HCT116 (cell line): ENCODE results near the gene NUP153. TPM values are rescaled to one million over a fixed set of nuclear protein-coding genes. Genes with fewer than 3 reads are reported as not detected.

Experiments
- ATAC-seq: fragments of 200-7000 bp; cut with Tn5 transposase; 2 replicates; pipeline ENCODE4 v1.9.1; 2020; ENCODE audit warnings: mild to moderate bottlenecking, moderate library complexity
- BruUV-seq: library from RNA; stranded (reverse); fragments of 400-500 nt; replicated peaks from 2 replicates; lab custom pipeline; 2021; lab: Mats Ljungman, UMichigan
- CTCF ChIA-PET: fragments of 300-600 bp; sonication (Branson Sonifier 250); formaldehyde crosslinking; loops from one replicate; lab custom pipeline; 2021; ENCODE audit warnings: antibody characterized with exemption; lab: Charles Lee
- POLR2A ChIA-PET: fragments of 300-600, 350-600 bp; sonication (Branson Sonifier 250); formaldehyde crosslinking; loops from one replicate; lab custom pipeline; 2021; ENCODE audit warnings: antibody characterized with exemption; lab: Charles Lee
- RAD21 ChIA-PET, 2 experiments: fragments of 300-600 bp; sonication (Branson Sonifier 250); formaldehyde crosslinking; loops; one replicate each; lab custom pipeline; 2023; ENCODE audit warnings: low total read pairs in 2 of 2; ENCODE audit not compliant: uncharacterized antibody in 2 of 2, unreplicated experiment in 2 of 2, low non-redundant PET in 1 of 2; lab: Charles Lee
- DNase-seq: peaks from one replicate; pipeline ENCODE4 v3.0.0-alpha.2; 2010; ENCODE audit warnings: low read depth, low spot score
- H2AFZ ChIP-seq: fragments of 200-600 bp; shearing (Covaris generic), sonication (generic); 2 replicates; pipeline ENCODE4 v1.6.1; 2017; ENCODE audit warnings: low read depth, mixed run types, mixed read lengths, antibody characterized with exemption, low read length; ENCODE audit not compliant: poor library complexity, severe bottlenecking
- H3K27ac ChIP-seq: 2 replicates; pipeline ENCODE4 v1.5.1; 2012; ENCODE audit warnings: low read depth, low read length
- H3K27me3 ChIP-seq: fragments of 200-600 bp; sonication (generic); 2 replicates; pipeline ENCODE4 v1.6.1; 2016; ENCODE audit warnings: mixed run types, low read length, mixed read lengths; ENCODE audit not compliant: insufficient read depth
- H3K36me3 ChIP-seq, 2 experiments: fragments of 200-500 bp in 1 of 2; fragments of 200-600 bp in 1 of 2; sonication (Bioruptor generic) in 1 of 2; sonication (generic) in 1 of 2; 2 replicates each; pipeline versions ENCODE4 v1.5.1 to v1.6.1; 2014 to 2016; ENCODE audit warnings: low read length in 2 of 2, inconsistent platforms in 1 of 2, mixed read lengths in 1 of 2, mixed run types in 1 of 2; ENCODE audit not compliant: insufficient read depth in 2 of 2, control insufficient read depth in 1 of 2
- H3K4me1 ChIP-seq, 2 experiments: fragments of 200-600 bp in 1 of 2; sonication (generic) in 1 of 2; 2 replicates each; pipeline versions ENCODE4 v1.5.1 to v1.6.1; 2012 to 2017; ENCODE audit warnings: low read length in 2 of 2, inconsistent platforms in 1 of 2, mild to moderate bottlenecking in 1 of 2, mixed read lengths in 1 of 2, mixed run types in 1 of 2, moderate library complexity in 1 of 2; ENCODE audit not compliant: insufficient read depth in 2 of 2, control insufficient read depth in 1 of 2
- H3K4me2 ChIP-seq: fragments of 200-600 bp; sonication (generic); 2 replicates; pipeline ENCODE4 v1.6.1; 2017; ENCODE audit warnings: mixed run types, low read length, mixed read lengths
- H3K4me3 ChIP-seq, 2 experiments: fragments of 200-600 bp in 1 of 2; sonication (generic) in 1 of 2; replicated peaks in 1 of 2; 2 replicates each; pipeline ENCODE4 v1.5.1; 2011 to 2016; ENCODE audit warnings: low read length in 2 of 2, control low read depth in 1 of 2, low read depth in 1 of 2, mild to moderate bottlenecking in 1 of 2, mixed read lengths in 1 of 2, mixed run types in 1 of 2
- H3K79me2 ChIP-seq: fragments of 200-600 bp; sonication (generic); 2 replicates; pipeline ENCODE4 v1.6.1; 2017; ENCODE audit warnings: mild to moderate bottlenecking, mixed run types, low read length, moderate library complexity, mixed read lengths; ENCODE audit not compliant: insufficient read depth
- H3K9ac ChIP-seq: fragments of 200-600 bp; sonication (generic); 2 replicates; pipeline ENCODE4 v1.6.1; 2016; ENCODE audit warnings: low read length, mixed read lengths
- H3K9me2 ChIP-seq: fragments of 200-600 bp; sonication (generic), shearing (Covaris generic); 2 replicates; pipeline ENCODE4 v1.6.1; 2017; ENCODE audit warnings: mixed run types, mild to moderate bottlenecking, moderate library complexity; ENCODE audit not compliant: insufficient read depth
- H3K9me3 ChIP-seq, 2 experiments: fragments of 200-500 bp in 1 of 2; fragments of 200-600 bp in 1 of 2; sonication (Bioruptor generic) in 1 of 2; sonication (generic) in 1 of 2; 2 replicates each; pipeline ENCODE4 v1.6.1; 2014 to 2017; ENCODE audit warnings: low read length in 2 of 2, mixed read lengths in 2 of 2, inconsistent platforms in 1 of 2, low read depth in 1 of 2, mild to moderate bottlenecking in 1 of 2, mixed run types in 1 of 2, moderate library complexity in 1 of 2; ENCODE audit not compliant: control insufficient read depth in 1 of 2, insufficient read depth in 1 of 2
- H4K20me1 ChIP-seq: fragments of 200-600 bp; sonication (generic), shearing (Covaris generic); 2 replicates; pipeline ENCODE4 v1.6.1; 2017; ENCODE audit warnings: mixed run types, mild to moderate bottlenecking, moderate library complexity; ENCODE audit not compliant: insufficient read depth
- CBX3 ChIP-seq: IDR thresholded peaks from 2 replicates; pipeline ENCODE4 v1.6.1; 2012; ENCODE audit warnings: low read depth
- CTCF ChIP-seq, 3 experiments: fragments of 200-600 bp in 1 of 3; sonication (generic) in 1 of 3; IDR thresholded peaks in 2 of 3; conservative IDR thresholded peaks in 1 of 3; 2 replicates each; pipeline ENCODE4 v1.5.1; 2012 to 2017; ENCODE audit warnings: low read depth in 2 of 3, low read length in 2 of 3, antibody characterized with exemption in 1 of 3, borderline replicate concordance in 1 of 3, control low read depth in 1 of 3, mild to moderate bottlenecking in 1 of 3, mixed read lengths in 1 of 3, mixed run types in 1 of 3, moderate library complexity in 1 of 3; ENCODE audit not compliant: insufficient read depth in 1 of 3
- EZH2 ChIP-seq: fragments of 200-600 bp; sonication (generic); IDR thresholded peaks from 2 replicates; pipeline ENCODE4 v1.6.1; 2017; ENCODE audit warnings: antibody characterized with exemption, mixed run types
- FOSL1 ChIP-seq: IDR thresholded peaks from 2 replicates; pipeline ENCODE4 v1.6.1; 2012; ENCODE audit warnings: low read depth
- POLR2AphosphoS5 ChIP-seq: IDR thresholded peaks from 2 replicates; pipeline ENCODE4 v1.6.1; 2011; ENCODE audit warnings: mild to moderate bottlenecking, low read depth, low read length, moderate library complexity
- SIN3A ChIP-seq: IDR thresholded peaks from 2 replicates; pipeline ENCODE4 v1.6.1; 2012; ENCODE audit warnings: low read depth
- SP1 ChIP-seq: IDR thresholded peaks from 2 replicates; pipeline ENCODE4 v1.6.1; 2012; ENCODE audit warnings: low read depth
- ZBTB33 ChIP-seq: IDR thresholded peaks from 2 replicates; pipeline ENCODE4 v1.6.1; 2011; ENCODE audit warnings: mild to moderate bottlenecking, low read length, moderate library complexity; ENCODE audit not compliant: insufficient replicate concordance; ENCODE audit errors: extremely low read depth
- ZFX ChIP-seq: fragments of 450-650 bp; IDR thresholded peaks from 2 replicates; pipeline ENCODE4 v1.6.1; 2017
- ZNF274 ChIP-seq: fragments of 200-500 bp; sonication (Bioruptor generic); IDR thresholded peaks from 2 replicates; pipeline ENCODE4 v1.6.1; 2014; ENCODE audit warnings: mild to moderate bottlenecking, low read depth, low read length, inconsistent platforms
- intact Hi-C: fragments of 100-400 bp; cut with micrococcal nuclease; formaldehyde crosslinking; loops from 2 replicates; pipeline ENCODE4 v1.10.0; 2022
- total RNA-seq: library from RNA; stranded (reverse); gene quantifications from one replicate; pipeline ENCODE4 v1.2.1, GENCODE V29; 2021; ENCODE audit not compliant: unreplicated experiment

NUP153 gene
- total RNA-seq, 1 experiment from 2014 or later, result 51.6 TPM

- no peak for TF ChIP-seq ZBTB33
- TF ChIP-seq POLR2AphosphoS5, result no peak
- no peak for TF ChIP-seq SIN3A
- TF ChIP-seq ZNF274, result no peak
Measured at GRCh38 chr6:17700421-17701416, 6.0 kb downstream of the NUP153 start (continued).

- RAD21 ChIA-PET, result no interaction called here
- POLR2A ChIA-PET, result interaction anchor here (0.8 kb wide), 1 partner anchor 13 kb away, joined by 3 read pairs; no protein-coding TSS in a partner anchor
- Histone ChIP-seq H3K9ac (no peak overlapping the region), H3K27ac (no peak overlapping the region), H3K9me3 (no peaks in the 10 kb centered on the region), H3K36me3 (peaks cover 7 to 12% of the 10 kb centered on the region in 2 experiments; a peak in 3 of 4 replicates), H2AFZ (no peak overlapping the region), H3K4me3 (no peak overlapping the region), H4K20me1 (peaks cover 30% of the 10 kb centered on the region; the same call in 1 of the 2 replicates), H3K27me3 (no peaks in the 10 kb centered on the region), H3K9me2 (no peaks in the 10 kb centered on the region), H3K4me1 (peaks cover 0 to 8% of the 10 kb centered on the region in 2 experiments; a peak in 1 of 4 replicates), H3K4me2 (no peak overlapping the region), H3K79me2 (peaks cover 100% of the 10 kb centered on the region)
- no peak for TF ChIP-seq CTCF (IDR thresholded peaks at IDR 0.05 in 2 of 3, conservative IDR thresholded peaks at IDR 0.05 in 1 of 3; ENCODE audit: borderline replicate concordance in 1 of 3, insufficient read depth in 1 of 3, low read depth in 2 of 3, low read length in 2 of 3)
- TF ChIP-seq CBX3, result no peak
- TF ChIP-seq EZH2, result no peak
- TF ChIP-seq ZNF274, result no peak
- TF ChIP-seq ZFX, result no peak
- TF ChIP-seq SP1, result no peak
- no peak for TF ChIP-seq FOSL1
- peak; percentile 61 for ATAC-seq
- no peak for DNase-seq
- CTCF ChIA-PET, result interaction anchor here (0.9 to 2.1 kb wide), 2 partner anchors 10 to 112 kb away, joined by 3 to 14 read pairs; no protein-coding TSS in a partner anchor
- no TSS peak for BruUV-seq
- intact Hi-C loops, result no loop called here
Measured at GRCh38 chr6:17691925-17692538, 14.7 kb downstream of the NUP153 start.
